Effector memory CD4-positive, alpha-beta T cell (primary cell): ENCODE data around the gene MAML3.

Experiments
- DNase-seq, 3 donors: peaks; one replicate each; pipeline ENCODE4 v3.0.0-alpha.2; 2020
- H3K27ac ChIP-seq: 2 replicates; pipeline ENCODE4 v1.7.0; 2013; ENCODE audit warnings: mild to moderate bottlenecking, low read length, moderate library complexity; ENCODE audit not compliant: insufficient read depth, poor library complexity, severe bottlenecking
- H3K27me3 ChIP-seq: replicated peaks from 2 replicates; pipeline ENCODE4 v1.7.0; 2013; ENCODE audit warnings: mild to moderate bottlenecking, low read length; ENCODE audit not compliant: insufficient read depth, control insufficient read depth, poor library complexity, severe bottlenecking
- H3K36me3 ChIP-seq: 2 replicates; pipeline ENCODE4 v1.7.0; 2013; ENCODE audit warnings: mild to moderate bottlenecking, low read length, moderate library complexity; ENCODE audit not compliant: control insufficient read depth, insufficient read depth
- H3K4me1 ChIP-seq: 2 replicates; pipeline ENCODE4 v1.7.0; 2013; ENCODE audit warnings: low read length, mild to moderate bottlenecking; ENCODE audit not compliant: control insufficient read depth, insufficient read depth, poor library complexity, severe bottlenecking
- H3K4me3 ChIP-seq: 2 replicates; pipeline ENCODE4 v1.7.0; 2013; ENCODE audit warnings: low read length, low read depth, mild to moderate bottlenecking; ENCODE audit not compliant: insufficient read depth, poor library complexity, severe bottlenecking
- H3K9me3 ChIP-seq: 2 replicates; pipeline ENCODE4 v1.7.0; 2013; ENCODE audit warnings: mild to moderate bottlenecking, low read length, moderate library complexity; ENCODE audit not compliant: control insufficient read depth

Gene MAML3

GRCh38 chr4:139834981-139835391, 319.0 kb downstream of the MAML3 start:
- H3K9me3 ChIP-seq = no peaks in the 10 kb centered on the region
- H3K4me3 ChIP-seq = no peak overlapping the region
- H3K27ac ChIP-seq = no peak overlapping the region
- no peaks in the 10 kb centered on the region for H3K27me3 ChIP-seq
- DNase-seq = no peak
- H3K4me1 ChIP-seq = no peaks in the 10 kb centered on the region
- H3K36me3 ChIP-seq = no peaks in the 10 kb centered on the region

GRCh38 chr4:139834226-139834662, 319.7 kb downstream of the MAML3 start:
- no peak overlapping the region for H3K4me3 ChIP-seq
- no peak for DNase-seq
- H3K4me1 ChIP-seq = no peaks in the 10 kb centered on the region
- no peaks in the 10 kb centered on the region for H3K36me3 ChIP-seq
- no peaks in the 10 kb centered on the region for H3K9me3 ChIP-seq
- no peak overlapping the region for H3K27ac ChIP-seq
- no peaks in the 10 kb centered on the region for H3K27me3 ChIP-seq

- Histone ChIP-seq H3K36me3 (no peaks in the 10 kb centered on the region), H3K27me3 (no peaks in the 10 kb centered on the region), H3K9me3 (no peaks in the 10 kb centered on the region), H3K4me3 (no peak overlapping the region), H3K27ac (no peak overlapping the region), H3K4me1 (no peaks in the 10 kb centered on the region)
- no peak for DNase-seq
These were observed 320.7 kb downstream of the MAML3 start for GRCh38 chr4:139833151-139833910.

DNA sequence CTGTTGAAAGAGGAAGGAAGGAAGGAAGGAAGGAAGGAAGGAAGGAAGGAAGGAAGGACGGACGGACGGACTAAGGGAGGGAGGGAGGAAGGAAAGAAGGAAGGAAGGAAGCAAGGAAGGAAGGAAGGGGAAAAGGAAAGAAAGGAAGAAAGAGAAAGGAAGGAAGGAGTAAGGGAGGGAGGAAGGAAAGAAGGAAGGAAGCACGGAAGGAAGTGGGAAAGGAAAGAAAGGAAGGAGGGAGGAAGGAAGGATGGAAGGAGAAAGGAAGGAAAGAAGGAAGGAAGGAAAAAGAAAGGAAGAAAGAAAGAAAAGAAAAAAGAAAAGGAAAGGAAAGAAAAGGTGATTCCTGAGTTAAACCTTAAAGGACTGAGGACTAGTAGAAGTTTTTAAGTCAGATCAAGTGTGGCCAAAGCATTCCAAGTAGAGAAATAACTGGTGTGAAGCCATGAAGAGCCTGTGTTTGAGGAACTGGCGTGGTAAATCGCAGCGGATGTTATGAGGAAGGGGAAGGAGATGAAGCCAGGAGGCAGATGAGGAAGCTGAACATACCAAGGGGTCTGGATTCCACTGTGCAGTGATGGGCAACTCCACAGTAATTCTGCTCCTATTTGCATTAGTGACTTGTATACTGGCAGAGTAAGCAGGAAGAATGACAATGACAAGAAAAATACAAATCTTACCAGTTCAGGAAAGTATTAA, 324.9 kb downstream of the MAML3 start:
- Histone ChIP-seq H3K27ac (no peak overlapping the region), H3K27me3 (no peaks in the 10 kb centered on the region), H3K4me1 (no peaks in the 10 kb centered on the region), H3K36me3 (no peaks in the 10 kb centered on the region), H3K4me3 (no peak overlapping the region), H3K9me3 (no peaks in the 10 kb centered on the region)
- DNase-seq = no peak

DNA sequence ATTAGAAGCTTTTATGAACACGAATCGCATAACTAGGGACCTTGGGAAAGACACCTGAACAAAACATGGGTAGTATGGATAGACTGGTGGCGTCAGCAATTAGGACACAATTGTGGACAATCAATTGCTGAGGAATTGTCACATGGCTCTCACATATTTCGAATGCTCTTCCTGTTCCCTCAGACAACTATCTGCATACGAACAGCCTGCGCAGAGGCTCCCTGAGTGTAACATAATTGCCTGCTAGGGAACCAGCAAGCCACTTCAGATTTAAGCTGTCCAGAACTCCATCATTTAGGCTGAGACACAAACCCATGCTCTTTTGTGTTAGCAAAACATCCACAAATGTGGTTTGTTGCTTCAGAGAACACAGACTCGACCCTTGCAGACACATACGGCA, 327.6 kb downstream of the MAML3 start:
- Histone ChIP-seq H3K4me1 (no peaks in the 10 kb centered on the region), H3K9me3 (no peaks in the 10 kb centered on the region), H3K4me3 (no peak overlapping the region), H3K36me3 (no peaks in the 10 kb centered on the region), H3K27ac (no peak overlapping the region), H3K27me3 (no peaks in the 10 kb centered on the region)
- DNase-seq = no peak

DNA sequence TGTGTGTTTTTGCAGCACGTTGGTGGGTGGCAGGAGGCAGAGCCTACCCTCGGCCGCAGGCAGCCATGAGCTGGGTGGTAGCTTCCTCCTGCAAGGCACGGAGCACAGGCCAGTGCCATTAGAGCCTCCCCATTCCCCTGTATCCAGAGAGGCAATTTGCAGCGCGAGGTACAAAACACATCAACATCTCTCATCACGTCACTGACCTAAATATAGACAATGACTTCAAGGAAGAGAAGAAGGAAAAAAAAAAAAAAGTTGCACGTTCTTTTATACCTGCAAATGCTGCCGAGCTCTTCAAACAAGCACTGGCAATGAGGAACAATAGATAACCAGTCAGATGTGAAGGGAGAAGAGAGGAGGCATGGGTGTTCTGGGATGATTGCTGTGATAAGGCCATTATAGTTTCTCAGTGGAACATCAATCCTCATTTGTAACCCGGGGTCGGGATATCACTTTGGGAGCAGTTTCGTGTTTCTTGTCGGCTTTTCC, 328.4 kb downstream of the MAML3 start:
- Histone ChIP-seq H3K27me3 (no peaks in the 10 kb centered on the region), H3K9me3 (no peaks in the 10 kb centered on the region), H3K4me3 (no peak overlapping the region), H3K36me3 (no peaks in the 10 kb centered on the region), H3K4me1 (no peaks in the 10 kb centered on the region), H3K27ac (no peak overlapping the region)
- DNase-seq = no peak

GRCh38 chr4:139824882-139825522, 329.0 kb downstream of the MAML3 start:
- H3K27me3 ChIP-seq = no peaks in the 10 kb centered on the region
- DNase-seq = no peak
- no peaks in the 10 kb centered on the region for H3K36me3 ChIP-seq
- H3K4me1 ChIP-seq = no peaks in the 10 kb centered on the region
- no peak overlapping the region for H3K27ac ChIP-seq
- H3K9me3 ChIP-seq = no peaks in the 10 kb centered on the region
- no peak overlapping the region for H3K4me3 ChIP-seq

GRCh38 chr4:139823746-139824145, 330.2 kb downstream of the MAML3 start:
- Histone ChIP-seq H3K9me3 (no peaks in the 10 kb centered on the region), H3K36me3 (no peaks in the 10 kb centered on the region), H3K27ac (no peak overlapping the region), H3K27me3 (no peaks in the 10 kb centered on the region), H3K4me3 (no peak overlapping the region), H3K4me1 (no peaks in the 10 kb centered on the region)
- no peak for DNase-seq

DNA sequence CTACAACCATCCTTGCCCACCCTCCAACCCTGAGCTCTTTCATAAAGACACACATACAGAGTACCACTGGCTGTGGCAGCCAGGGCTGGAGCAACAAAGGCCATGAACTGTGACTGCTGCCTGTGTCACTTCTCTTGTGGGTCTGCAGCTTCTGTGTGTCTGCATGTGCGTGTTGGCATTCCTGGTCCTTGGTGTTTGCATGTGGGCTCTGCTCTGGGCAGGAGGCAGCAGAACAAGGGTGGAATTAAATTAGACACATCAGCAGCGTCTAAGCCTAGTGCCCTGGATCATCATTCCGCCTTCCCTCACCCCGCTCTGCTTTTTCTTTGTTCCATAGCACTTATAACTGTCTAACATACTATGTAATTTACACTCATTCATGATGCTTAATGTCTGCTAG, 330.6 kb downstream of the MAML3 start:
- no peak for DNase-seq
- H3K9me3 ChIP-seq = no peaks in the 10 kb centered on the region
- no peaks in the 10 kb centered on the region for H3K4me1 ChIP-seq
- H3K4me3 ChIP-seq = no peak overlapping the region
- H3K36me3 ChIP-seq = no peaks in the 10 kb centered on the region
- no peak overlapping the region for H3K27ac ChIP-seq
- H3K27me3 ChIP-seq = no peaks in the 10 kb centered on the region

- H3K36me3 ChIP-seq = no peaks in the 10 kb centered on the region
- no peak overlapping the region for H3K27ac ChIP-seq
- no peak overlapping the region for H3K4me3 ChIP-seq
- no peaks in the 10 kb centered on the region for H3K4me1 ChIP-seq
- no peaks in the 10 kb centered on the region for H3K9me3 ChIP-seq
- no peaks in the 10 kb centered on the region for H3K27me3 ChIP-seq
- DNase-seq = no peak
These were observed 331.6 kb downstream of the MAML3 start for GRCh38 chr4:139822391-139822790.
